HG03159 (cell line): ENCODE results near the gene LRBA.

ENCODE experiments used
- ATAC-seq: cut with Tn5 transposase; IDR thresholded peaks from one replicate; pipeline ENCODE4 v1.9.1; 2021; ENCODE audit warnings: mild to moderate bottlenecking, moderate library complexity; ENCODE audit not compliant: unreplicated experiment

The LRBA gene

GRCh38 chr4:150820409-150820808 lies 194.7 kb downstream of the LRBA start:
- no peak for ATAC-seq

GRCh38 chr4:150818661-150819060 lies 196.4 kb downstream of the LRBA start:
- ATAC-seq: no peak

- no peak for ATAC-seq
Measured at GRCh38 chr4:150817804-150818528, 197.1 kb downstream of the LRBA start.

GRCh38 chr4:150817017-150817416 lies 198.1 kb downstream of the LRBA start:
- no peak for ATAC-seq

GRCh38 chr4:150816491-150816890 lies 198.6 kb downstream of the LRBA start:
- ATAC-seq: no peak

GRCh38 chr4:150814873-150815272 lies 200.2 kb downstream of the LRBA start:
- ATAC-seq: no peak

- ATAC-seq: no peak
Measured at GRCh38 chr4:150805183-150806025, 209.7 kb downstream of the LRBA start.

GRCh38 chr4:150801833-150802232 lies 213.3 kb downstream of the LRBA start:
- no peak for ATAC-seq

- no peak for ATAC-seq
Measured at GRCh38 chr4:150799207-150799606, 215.9 kb downstream of the LRBA start.

- no peak for ATAC-seq
Measured at GRCh38 chr4:150794706-150795105, 220.4 kb downstream of the LRBA start.

- ATAC-seq: no peak
Measured at GRCh38 chr4:150789864-150790263, 225.2 kb downstream of the LRBA start.

- no peak for ATAC-seq
Measured at GRCh38 chr4:150784939-150785338, 230.1 kb downstream of the LRBA start.

- no peak for ATAC-seq
Measured at GRCh38 chr4:150784305-150784704, 230.8 kb downstream of the LRBA start.

- no peak for ATAC-seq
Measured at GRCh38 chr4:150782921-150783320, 232.2 kb downstream of the LRBA start.

GRCh38 chr4:150782311-150782710 lies 232.8 kb downstream of the LRBA start:
- ATAC-seq: no peak

GRCh38 chr4:150781191-150781590 lies 233.9 kb downstream of the LRBA start:
- ATAC-seq: no peak

- no peak for ATAC-seq
Measured at GRCh38 chr4:150779707-150780106, 235.4 kb downstream of the LRBA start.

GRCh38 chr4:150773729-150774449 lies 241.2 kb downstream of the LRBA start:
- no peak for ATAC-seq

GRCh38 chr4:150773032-150773431 lies 242.1 kb downstream of the LRBA start:
- ATAC-seq: no peak

GRCh38 chr4:150771382-150771781 lies 243.7 kb downstream of the LRBA start:
- ATAC-seq: no peak

GRCh38 chr4:150769845-150770244 lies 245.2 kb downstream of the LRBA start:
- no peak for ATAC-seq

- ATAC-seq: no peak
Measured at GRCh38 chr4:150769248-150769647, 245.8 kb downstream of the LRBA start.
